SKM-1 (cell line): ENCODE data around the gene NPFF.
"Not testable (repeated sequence)": the region's sequence is repeated elsewhere in the genome, so short reads cannot be mapped to it uniquely, and the experiment has no call there.

ENCODE experiments used
- DNase-seq: peaks from one replicate; lab custom pipeline; 2025; ENCODE audit not compliant: unreplicated experiment; lab: John Stamatoyannopoulos, UW

NPFF gene

DNA sequence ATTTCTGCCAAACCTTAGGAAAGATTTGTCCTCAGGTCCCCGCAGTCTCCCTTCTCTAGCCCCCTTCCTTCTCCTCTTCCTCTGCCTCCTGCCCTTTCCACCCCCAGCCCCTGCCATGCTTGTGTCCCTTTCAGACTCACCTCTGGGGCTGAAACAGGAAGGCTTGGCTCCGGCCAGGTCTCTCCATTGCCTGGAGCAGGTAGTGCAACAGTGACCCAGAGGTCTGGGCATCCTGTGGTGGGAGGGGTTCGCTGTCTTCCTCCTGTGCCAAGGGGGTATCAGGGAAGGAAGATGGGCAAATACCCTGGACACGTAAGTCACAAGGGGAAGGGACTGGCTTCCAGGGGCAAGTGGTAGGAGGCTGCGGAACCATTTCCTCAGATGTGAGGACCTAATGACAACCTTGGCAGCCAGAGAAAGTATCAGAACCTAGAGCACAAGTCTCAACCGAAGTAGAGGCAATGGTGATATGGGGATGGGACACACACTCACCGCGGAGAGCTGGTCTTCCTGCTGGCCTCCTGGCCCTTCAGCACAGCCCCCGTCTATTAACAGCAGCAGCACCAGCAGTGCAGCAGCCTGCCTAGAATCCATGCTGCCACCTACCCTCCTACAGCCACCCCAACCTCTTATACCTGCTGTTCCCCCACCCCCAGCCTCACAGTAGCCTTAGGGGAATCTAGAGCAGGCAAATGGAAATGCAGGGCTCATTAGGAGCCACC, at the start of gene NPFF:
TSS of gene NPFF (minus strand) at position 604 of the 722 bp plus-strand sequence. CDS start at position 594, 10 bp downstream.
- DNase-seq: no peak

GRCh38 chr12:53552361-53553327, 45.4 kb upstream of the NPFF start:
- DNase-seq: no peak

DNA sequence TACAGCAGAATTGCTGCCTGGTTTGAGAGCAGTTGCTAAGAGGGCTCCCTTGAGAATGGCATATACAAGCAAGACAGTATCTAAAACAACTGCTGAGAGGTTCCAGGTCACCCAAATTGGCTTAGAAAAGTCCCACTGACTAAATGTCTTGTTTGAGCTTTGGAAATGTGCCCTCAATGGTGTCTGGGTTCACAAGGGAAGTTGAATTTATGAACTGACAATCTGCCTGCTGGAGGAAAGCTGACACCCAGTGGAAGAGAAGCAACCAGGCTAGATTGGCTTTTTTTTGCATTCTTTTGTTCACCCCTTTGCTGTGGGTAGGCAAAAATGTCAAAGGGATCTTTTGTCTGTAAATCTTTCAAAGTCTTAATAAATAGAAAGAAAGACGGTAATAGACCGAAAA, 44.6 kb upstream of the NPFF start:
- no peak for DNase-seq

DNA sequence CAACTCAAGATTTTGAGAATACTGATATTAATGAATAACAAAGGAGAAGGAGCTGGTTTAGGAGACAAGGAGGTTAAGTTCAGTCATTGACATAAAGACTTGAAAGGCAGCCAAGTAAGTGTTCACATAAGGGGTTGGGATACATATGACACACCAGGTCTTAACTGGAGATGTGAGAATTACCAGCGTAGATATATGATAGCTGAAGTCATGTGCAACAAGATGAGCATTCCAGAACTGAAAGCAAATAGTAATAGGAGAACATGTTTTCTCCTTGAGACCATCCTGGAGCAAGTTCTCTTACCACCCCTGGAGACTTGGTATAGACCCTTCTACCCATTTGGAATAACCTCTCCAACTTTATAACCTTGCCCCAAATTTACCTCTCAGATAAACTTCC, 43.3 kb upstream of the NPFF start:
- no peak for DNase-seq

DNA sequence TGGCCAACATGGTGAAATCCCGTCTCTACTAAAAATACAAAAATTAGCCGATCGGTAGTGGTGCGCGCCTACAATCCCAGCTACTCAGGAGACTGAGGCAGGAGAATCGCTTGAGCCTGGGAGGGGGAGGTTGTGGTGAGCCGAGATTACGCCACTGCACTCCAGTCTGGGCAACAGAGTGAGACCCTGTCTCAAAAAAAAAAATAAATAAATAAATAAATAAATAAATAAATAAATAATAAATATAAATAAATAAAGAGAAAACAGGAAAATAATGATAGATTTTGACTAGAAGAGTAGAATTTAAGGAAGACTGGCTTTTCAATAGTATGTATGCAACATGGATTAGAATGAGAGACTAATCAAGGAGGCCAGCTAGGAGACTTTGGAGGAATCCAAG, 42.8 kb upstream of the NPFF start:
- not testable (repeated sequence) for DNase-seq

GRCh38 chr12:53548354-53548753, 41.1 kb upstream of the NPFF start:
- not testable (repeated sequence) for DNase-seq

DNA sequence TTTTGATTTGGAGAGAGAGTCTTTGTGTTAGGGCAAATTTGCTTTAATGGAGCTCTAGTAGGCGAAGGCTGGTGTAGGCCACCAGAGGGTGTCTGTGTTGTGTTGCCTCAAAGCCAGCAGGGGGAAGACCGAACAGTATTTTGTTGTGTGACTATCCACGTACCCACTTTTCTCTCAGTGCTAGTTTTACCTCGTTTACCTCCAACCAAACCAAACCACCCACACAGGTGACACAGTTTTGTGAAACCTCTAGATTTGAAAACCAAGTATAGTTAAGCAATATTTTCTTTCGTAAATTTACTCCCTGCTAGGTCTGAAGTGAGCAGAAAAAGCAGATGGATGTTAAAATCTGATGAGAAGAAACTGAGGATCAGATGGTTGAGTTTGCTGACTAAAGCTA, 36.3 kb upstream of the NPFF start:
- DNase-seq: no peak

GRCh38 chr12:53539526-53539925, 32.2 kb upstream of the NPFF start:
- no peak for DNase-seq

GRCh38 chr12:53538209-53538689, 31.0 kb upstream of the NPFF start:
- DNase-seq: no peak

- DNase-seq: no peak
Observed at GRCh38 chr12:53536962-53537361, 29.7 kb upstream of the NPFF start.

DNA sequence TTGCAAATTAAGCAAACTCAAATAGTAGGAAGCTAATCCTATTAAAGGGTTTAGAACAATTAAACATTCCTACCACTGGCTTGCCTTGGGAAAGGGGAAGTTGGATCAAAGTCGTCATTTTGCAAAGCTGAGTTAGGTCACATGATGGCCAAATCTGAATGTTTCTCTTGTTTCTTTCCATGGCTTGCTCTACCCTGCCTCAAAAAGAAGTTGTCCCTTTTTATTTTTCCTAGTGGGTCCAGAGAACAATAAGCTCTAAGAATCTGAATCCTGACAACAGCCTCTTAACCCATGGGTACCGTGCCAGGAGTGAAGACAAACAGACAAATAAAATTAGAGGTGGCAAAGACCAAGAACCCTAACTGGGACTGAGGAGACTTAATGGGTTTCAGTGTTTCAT, 26.2 kb upstream of the NPFF start:
- no peak for DNase-seq

- no peak for DNase-seq
Observed at GRCh38 chr12:53532524-53533445, 25.5 kb upstream of the NPFF start.

DNA sequence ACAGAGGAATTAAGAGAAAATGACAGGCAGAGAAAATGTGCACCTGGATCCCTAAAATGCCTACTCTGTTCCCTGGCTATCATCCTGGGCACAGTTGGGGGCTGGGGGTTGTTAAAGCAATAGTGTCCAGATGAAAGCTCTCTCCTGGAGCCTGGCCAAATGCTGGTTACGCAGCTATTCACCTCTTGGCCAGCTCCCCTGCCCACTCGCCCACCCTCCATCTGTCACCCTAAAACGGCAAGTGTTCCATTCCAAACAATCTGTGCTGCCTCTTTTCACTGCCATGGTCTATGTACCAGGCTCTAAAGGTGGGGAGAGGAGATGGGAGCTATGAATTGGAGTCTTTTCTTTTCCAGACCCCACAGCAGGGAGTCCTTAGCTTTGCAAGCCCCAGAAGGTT, 24.7 kb upstream of the NPFF start:
- DNase-seq: no peak

GRCh38 chr12:53530920-53531319, 23.6 kb upstream of the NPFF start:
- DNase-seq: no peak

GRCh38 chr12:53530061-53530460, 22.8 kb upstream of the NPFF start:
- DNase-seq: no peak

DNA sequence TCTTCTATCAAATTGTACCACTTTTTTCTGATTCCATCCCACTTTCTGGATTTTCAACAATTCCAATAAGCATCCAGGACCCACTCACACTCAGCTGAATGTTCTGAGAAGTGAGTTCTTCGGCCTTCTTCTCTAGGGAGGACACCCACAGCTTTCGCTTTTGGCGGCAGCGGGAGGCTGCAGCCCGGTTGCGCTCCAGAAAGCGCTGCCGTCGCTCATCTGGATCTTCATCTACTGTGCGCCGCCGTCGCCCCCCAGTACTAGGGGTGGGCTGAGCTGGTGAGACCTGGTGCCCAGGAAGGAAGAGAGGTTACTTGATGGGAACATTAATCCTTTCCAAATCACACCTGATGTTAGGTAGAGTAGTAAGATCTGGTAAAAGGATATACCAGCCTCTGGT, 17.2 kb upstream of the NPFF start:
- DNase-seq: no peak

- no peak for DNase-seq
Observed at GRCh38 chr12:53523131-53523530, 15.8 kb upstream of the NPFF start.

DNA sequence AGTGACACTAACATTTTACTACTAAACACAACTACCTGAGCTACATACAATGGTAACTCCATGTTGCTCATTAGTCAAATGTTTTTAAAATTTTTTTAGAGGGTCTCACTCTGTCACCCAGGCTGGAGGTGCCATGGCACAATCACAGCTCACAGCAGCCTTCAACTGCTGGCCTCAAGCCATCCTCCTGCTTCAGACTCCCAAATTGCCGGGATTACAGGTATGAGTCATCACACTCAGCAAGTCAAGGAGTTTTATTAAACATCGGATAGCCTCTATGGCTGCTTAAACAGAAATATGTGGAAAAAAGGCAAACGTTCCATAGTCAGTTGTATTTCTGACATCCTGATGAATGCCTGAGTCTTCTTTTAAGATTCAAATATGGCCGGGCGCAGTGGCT, 11.1 kb upstream of the NPFF start:
- no peak for DNase-seq

- DNase-seq: no peak
Observed at GRCh38 chr12:53516758-53517455, 9.6 kb upstream of the NPFF start.

DNA sequence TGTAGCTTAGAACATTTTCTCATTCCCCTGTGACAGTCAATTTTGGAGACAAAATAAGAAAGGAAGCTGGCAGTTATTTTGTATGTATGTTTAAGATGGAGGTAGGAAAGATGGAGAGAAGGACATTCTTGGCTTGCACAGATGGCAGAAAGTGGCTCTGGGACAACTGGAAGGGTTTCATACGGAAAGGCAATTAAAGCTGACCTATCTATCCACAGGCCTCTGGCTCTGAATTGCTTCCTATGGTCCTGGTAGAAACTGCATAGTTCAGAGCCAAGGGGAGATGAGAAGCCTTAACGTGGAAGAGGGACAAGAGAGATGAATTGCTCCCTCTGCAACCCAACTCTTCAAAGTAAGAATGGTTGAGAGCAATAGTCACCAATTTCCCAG, 8.0 kb upstream of the NPFF start:
- no peak for DNase-seq
